CD4-positive, alpha-beta T cell (primary cell): ENCODE data around the gene RNF144B. TPM values are rescaled to one million over a fixed set of nuclear protein-coding genes. Genes with fewer than 3 reads are reported as not detected.

Experiments
- ATAC-seq: fragments of 200-7000 bp; cut with Tn5 transposase; one replicate; pipeline ENCODE4 v1.10.0; 2022; ENCODE audit warnings: mild to moderate bottlenecking; ENCODE audit not compliant: poor library complexity
- CTCF ChIA-PET: fragments of 350-600 bp; sonication (Branson Sonifier 250); formaldehyde crosslinking; loops from one replicate; lab custom pipeline; 2021; ENCODE audit warnings: antibody characterized with exemption, inconsistent platforms; lab: Charles Lee
- POLR2A ChIA-PET: fragments of 350-600 bp; sonication (Branson Sonifier 250); formaldehyde crosslinking; loops from one replicate; lab custom pipeline; 2021; ENCODE audit warnings: antibody characterized with exemption, inconsistent platforms; lab: Charles Lee
- DNase-seq, 14 experiments: peaks; one replicate each; pipeline ENCODE4 v3.0.0-alpha.2; 2013 to 2020; ENCODE audit warnings: mixed read lengths in 2 of 14
- H3K27ac ChIP-seq, 2 donors: one replicate each; pipeline versions ENCODE4 v1.5.1 to v1.7.0; 2013; ENCODE audit warnings: low read length in 2 of 2, low read depth in 1 of 2, mild to moderate bottlenecking in 1 of 2
- H3K27me3 ChIP-seq, 2 experiments: 1 replicate in 1 of 2; 2 replicates in 1 of 2; pipeline versions ENCODE4 v1.6.1 to v1.7.0; 2013; ENCODE audit warnings: low read length in 2 of 2, control low read depth in 1 of 2, mild to moderate bottlenecking in 1 of 2, moderate library complexity in 1 of 2; ENCODE audit not compliant: insufficient read depth in 2 of 2, control insufficient read depth in 1 of 2
- H3K36me3 ChIP-seq: one replicate; pipeline ENCODE4 v1.6.1; 2013; ENCODE audit warnings: low read length, control low read depth; ENCODE audit not compliant: insufficient read depth
- H3K4me1 ChIP-seq: one replicate; pipeline ENCODE4 v1.6.1; 2013; ENCODE audit warnings: low read length, control low read depth; ENCODE audit not compliant: insufficient read depth
- H3K4me3 ChIP-seq: one replicate; pipeline ENCODE4 v1.5.1; 2013; ENCODE audit warnings: mild to moderate bottlenecking, low read length, moderate library complexity
- H3K9me3 ChIP-seq, 2 experiments: 1 replicate in 1 of 2; 2 replicates in 1 of 2; pipeline versions ENCODE4 v1.6.1 to v1.7.0; 2013; ENCODE audit warnings: low read length in 2 of 2, mild to moderate bottlenecking in 2 of 2, control low read depth in 1 of 2, moderate library complexity in 1 of 2; ENCODE audit not compliant: control insufficient read depth in 1 of 2, insufficient read depth in 1 of 2
- H3K27ac Mint-ChIP-seq: one replicate; pipeline ENCODE4 v1.8.0; 2020; ENCODE audit warnings: mixed read lengths
- H3K27me3 Mint-ChIP-seq: one replicate; pipeline ENCODE4 v1.8.0; 2021; ENCODE audit warnings: mixed read lengths
- H3K36me3 Mint-ChIP-seq: one replicate; pipeline ENCODE4 v1.8.0; 2021; ENCODE audit warnings: low read depth, mixed read lengths
- H3K4me1 Mint-ChIP-seq: one replicate; pipeline ENCODE4 v1.8.0; 2021; ENCODE audit warnings: low read depth, mixed read lengths
- H3K4me3 Mint-ChIP-seq: one replicate; pipeline ENCODE4 v1.8.0; 2020; ENCODE audit warnings: mild to moderate bottlenecking, mixed read lengths
- H3K9me3 Mint-ChIP-seq: one replicate; pipeline ENCODE4 v1.8.0; 2020; ENCODE audit warnings: mixed read lengths
- CTCF ChIP-seq: fragments of 200-600 bp; IDR thresholded peaks from one replicate; pipeline ENCODE4 v1.8.0; 2022; ENCODE audit warnings: antibody characterized with exemption, mild to moderate bottlenecking
- intact Hi-C, 2 experiments: fragments of 100-400 bp; cut with DNase I in 1 of 2; cut with micrococcal nuclease in 1 of 2; formaldehyde crosslinking; loops; one replicate each; pipeline versions ENCODE4 v1.15.1 to v1.9.0; 2023 to 2025; cut with DNase I, micrococcal nuclease
- total RNA-seq, 174 experiments: library from RNA in 2 of 174; stranded (reverse) in 2 of 174; gene quantifications; one replicate each; pipeline ENCODE4 v1.2.3 and lab custom pipeline; 2021 to 2026

Gene RNF144B
- total RNA-seq, 2 experiments from 2014 or later = 2.3 to 3.5 TPM

GRCh38 chr6:18384621-18385020 lies 2.5 kb upstream of the RNF144B start:
- peaks cover 10% of the 10 kb centered on the region for H3K4me1 ChIP-seq
- H3K9me3 ChIP-seq = no peaks in the 10 kb centered on the region
- H3K4me3 Mint-ChIP-seq = no peak overlapping the region
- intact Hi-C loops = loop anchor here in 1 of 2 experiments (5.0 kb wide), 1 partner anchor 232 kb away; no protein-coding TSS in a partner anchor
- no peaks in the 10 kb centered on the region for H3K27me3 ChIP-seq
- peaks cover 29% of the 10 kb centered on the region for H3K4me1 Mint-ChIP-seq
- CTCF ChIA-PET = no interaction called here
- H3K36me3 ChIP-seq = no peaks in the 10 kb centered on the region
- H3K27ac ChIP-seq = no peak overlapping the region
- H3K4me3 ChIP-seq = no peak overlapping the region
- DNase-seq (no peak), ATAC-seq (no peak)
- POLR2A ChIA-PET = interaction anchor here (1.0 kb wide), 1 partner anchor 62 kb away, joined by 4 read pairs; no protein-coding TSS in a partner anchor
- peaks cover 4% of the 10 kb centered on the region for H3K27me3 Mint-ChIP-seq
- no peak overlapping the region for H3K27ac Mint-ChIP-seq
- H3K36me3 Mint-ChIP-seq = peaks cover 9% of the 10 kb centered on the region
- H3K9me3 Mint-ChIP-seq = no peaks in the 10 kb centered on the region
- TF ChIP-seq CTCF = no peak

- ATAC-seq (no peak), DNase-seq (no peak)
- peaks cover 9% of the 10 kb centered on the region for H3K36me3 Mint-ChIP-seq
- ChIA-PET CTCF (no interaction called here), POLR2A (interaction anchor here (0.6 to 2.3 kb wide), 5 partner anchors 11 to 680 kb away, joined by 3 to 10 read pairs (median 8); partner anchors contain the start of genes DEK and NUP153)
- Histone ChIP-seq H3K9me3 (no peaks in the 10 kb centered on the region), H3K4me3 (peak overlapping the region; percentile 70), H3K27me3 (no peaks in the 10 kb centered on the region), H3K27ac (no peak overlapping the region), H3K36me3 (no peaks in the 10 kb centered on the region), H3K4me1 (peaks cover 10% of the 10 kb centered on the region)
- H3K4me3 Mint-ChIP-seq = peak overlapping the region; percentile 99
- H3K27ac Mint-ChIP-seq = peak overlapping the region; percentile 73
- H3K9me3 Mint-ChIP-seq = no peaks in the 10 kb centered on the region
- H3K4me1 Mint-ChIP-seq = peaks cover 34% of the 10 kb centered on the region
- no peak for TF ChIP-seq CTCF
- intact Hi-C loops = loop anchor here in 1 of 2 experiments (5.0 kb wide), 1 partner anchor 234 kb away; no protein-coding TSS in a partner anchor
- H3K27me3 Mint-ChIP-seq = no peaks in the 10 kb centered on the region
Measured at GRCh38 chr6:18386298-18386976, 713 bp upstream of the RNF144B start.

DNA sequence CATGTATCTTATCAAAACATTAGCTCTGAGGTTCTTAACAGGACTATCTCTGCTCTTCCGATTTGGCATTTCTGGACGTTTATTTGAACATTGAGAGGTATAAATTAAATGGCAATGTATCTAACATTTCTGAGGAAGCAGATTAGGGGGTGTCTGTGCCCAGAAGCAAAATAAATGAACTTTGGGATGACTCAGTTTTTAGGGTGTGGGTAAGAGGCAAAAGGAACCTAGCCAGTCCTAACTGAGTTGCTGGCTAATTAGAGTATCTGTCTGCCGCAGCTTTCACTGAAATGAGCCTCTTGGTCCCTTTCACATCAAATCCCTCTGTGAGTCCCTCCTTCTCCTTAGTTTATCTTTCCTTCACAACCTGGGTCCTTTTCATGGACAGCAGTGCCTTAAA lies 1.1 kb downstream of the RNF144B start:
- H3K9me3 Mint-ChIP-seq = no peaks in the 10 kb centered on the region
- Histone ChIP-seq H3K4me1 (peaks cover 10% of the 10 kb centered on the region), H3K9me3 (no peaks in the 10 kb centered on the region), H3K4me3 (peak overlapping the region; percentile 70), H3K27me3 (no peaks in the 10 kb centered on the region), H3K36me3 (no peaks in the 10 kb centered on the region), H3K27ac (no peak overlapping the region)
- ATAC-seq (no peak), DNase-seq (peak in 2 of 14 experiments; percentile 22 to 23)
- ChIA-PET POLR2A (interaction anchor here (1.7 to 2.3 kb wide), 2 partner anchors 9 to 682 kb away, joined by 8 to 9 read pairs; partner anchors contain the start of gene NUP153), CTCF (no interaction called here)
- H3K4me1 Mint-ChIP-seq = peaks cover 34% of the 10 kb centered on the region
- H3K27me3 Mint-ChIP-seq = no peaks in the 10 kb centered on the region
- H3K4me3 Mint-ChIP-seq = peak overlapping the region; percentile 99
- intact Hi-C loops = loop anchor here in 1 of 2 experiments (5.0 kb wide), 1 partner anchor 236 kb away; no protein-coding TSS in a partner anchor
- TF ChIP-seq CTCF = no peak
- peaks cover 9% of the 10 kb centered on the region for H3K36me3 Mint-ChIP-seq
- H3K27ac Mint-ChIP-seq = peak overlapping the region; percentile 73
